Measurements from ENCODE around the gene DICER1.

GRCh38 chr14:95088665-95089064, 68.7 kb downstream of the DICER1 start:
- TF ChIP-seq CTCF (IDR thresholded peaks at IDR 0.05) = no peak
- TF ChIP-seq POLR2A (IDR thresholded peaks at IDR 0.05) = no peak
